GM19438 (cell line): ENCODE results near the gene MYLK3.
A peak's percentile ranks its signal among the peaks of the same experiment; 100 is the strongest.
"Not testable (repeated sequence)": the region's sequence is repeated elsewhere in the genome, so short reads cannot be mapped to it uniquely, and the experiment has no call there.

Experiments used
- ATAC-seq: cut with Tn5 transposase; IDR thresholded peaks from one replicate; pipeline ENCODE4 v1.9.1; 2021; ENCODE audit warnings: low read depth; ENCODE audit not compliant: unreplicated experiment

Gene MYLK3

GRCh38 chr16:46693598-46693997 lies 54.5 kb downstream of the MYLK3 start:
- no peak for ATAC-seq

GRCh38 chr16:46691726-46692125 lies 56.4 kb downstream of the MYLK3 start:
- ATAC-seq, result no peak

DNA sequence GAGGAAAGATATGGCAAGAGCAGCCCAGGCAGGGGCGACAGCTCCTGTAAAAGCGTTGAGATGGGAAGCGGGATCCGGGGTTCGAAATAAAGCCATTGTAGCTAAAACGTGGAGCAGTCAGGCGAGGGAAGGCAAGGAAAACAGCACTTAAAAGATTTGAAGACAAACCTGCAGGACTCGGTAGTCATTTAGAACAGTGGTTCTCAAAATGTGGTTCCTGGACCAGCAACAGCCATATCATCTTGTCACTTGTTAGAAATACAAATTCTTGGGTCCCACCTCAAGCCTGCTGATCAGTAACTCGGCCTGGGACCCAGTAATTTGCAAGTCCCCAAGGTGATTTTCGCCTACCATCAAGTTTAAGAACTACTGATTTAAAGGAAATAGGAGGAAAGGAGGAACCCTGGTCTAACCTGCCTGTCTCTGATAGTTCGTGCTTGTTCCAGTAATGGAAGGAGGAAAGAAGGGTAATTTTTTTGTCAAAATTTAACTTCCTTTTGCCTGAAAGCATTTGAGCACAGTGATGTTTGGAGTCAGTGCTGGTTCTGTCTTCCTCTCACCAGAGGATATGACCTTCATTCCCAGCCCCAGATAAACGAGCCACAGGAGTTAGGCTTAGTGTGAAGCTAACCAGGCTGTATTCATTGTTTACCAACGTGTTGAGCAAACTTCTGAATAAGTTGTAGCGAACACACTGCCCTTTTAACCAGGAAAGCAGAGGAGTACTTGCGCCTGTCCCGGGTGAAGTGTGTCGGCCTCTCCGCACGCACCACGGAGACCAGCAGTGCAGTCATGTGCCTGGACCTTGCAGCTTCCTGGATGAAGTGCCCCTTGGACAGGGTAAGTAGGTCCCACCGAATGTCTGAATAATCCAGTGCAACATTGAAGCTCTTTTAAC lies 57.6 kb downstream of the MYLK3 start:
- ATAC-seq, result no peak

GRCh38 chr16:46689365-46690280 lies 58.5 kb downstream of the MYLK3 start, which contains the start of gene ORC6:
TSS of gene ORC6 (plus strand) at chr16:46689659. CDS start at chr16:46689706, 47 bp downstream.
- ATAC-seq, result peak; percentile 70

- ATAC-seq, result peak; percentile 77
Measured at GRCh38 chr16:46688654-46689364, 59.3 kb downstream of the MYLK3 start, which contains the start of gene VPS35. TSS of gene VPS35 (minus strand) at chr16:46689178. CDS start at chr16:46689133, 45 bp downstream.

DNA sequence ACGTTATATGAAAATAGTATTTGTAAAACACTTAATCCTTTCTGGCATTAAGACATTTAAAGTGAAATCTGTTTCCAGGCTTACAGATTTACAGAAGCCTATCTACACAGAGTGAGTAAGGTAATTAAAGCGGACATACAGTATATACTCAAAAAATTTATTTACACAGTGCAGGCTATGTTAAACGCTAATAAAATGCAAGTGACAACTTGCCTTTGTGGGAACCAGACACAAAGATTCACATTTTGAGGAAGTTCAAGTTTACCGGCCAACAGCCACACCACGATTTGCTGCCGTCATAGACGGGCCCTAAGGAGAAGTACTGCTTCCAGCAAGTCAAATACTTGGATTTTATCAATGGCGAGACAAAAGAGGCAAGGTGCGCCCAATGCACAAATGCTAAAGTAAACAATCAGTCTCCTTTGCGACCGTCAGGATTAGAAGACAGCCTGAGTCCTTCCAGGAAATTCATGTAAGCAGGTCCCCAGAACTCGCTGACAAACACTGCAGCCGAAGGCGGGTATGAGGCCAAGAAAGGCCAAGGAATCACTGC lies 60.0 kb downstream of the MYLK3 start:
- no peak for ATAC-seq

GRCh38 chr16:46687486-46687885 lies 60.7 kb downstream of the MYLK3 start:
- no peak for ATAC-seq

- ATAC-seq, result no peak
Measured at GRCh38 chr16:46686815-46687473, 61.2 kb downstream of the MYLK3 start.

DNA sequence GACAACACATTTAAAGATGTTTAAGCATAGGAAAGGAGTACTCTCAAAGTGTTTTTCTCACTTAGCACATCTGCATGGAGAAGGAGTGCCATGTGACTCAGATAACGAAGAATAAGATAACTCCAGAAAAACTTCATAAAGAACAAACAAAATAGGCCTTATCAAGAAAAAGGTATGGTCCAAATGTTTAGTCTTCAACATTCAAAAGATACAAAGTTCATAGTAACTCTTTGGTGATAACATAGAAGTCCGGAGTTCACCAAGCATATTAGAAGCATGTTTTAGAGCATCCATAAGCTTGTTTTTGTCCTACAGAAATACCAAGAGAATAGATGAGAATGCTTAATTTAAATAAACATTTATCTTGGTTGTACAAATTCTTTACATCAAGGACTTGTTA lies 66.3 kb downstream of the MYLK3 start:
- ATAC-seq, result not testable (repeated sequence)

DNA sequence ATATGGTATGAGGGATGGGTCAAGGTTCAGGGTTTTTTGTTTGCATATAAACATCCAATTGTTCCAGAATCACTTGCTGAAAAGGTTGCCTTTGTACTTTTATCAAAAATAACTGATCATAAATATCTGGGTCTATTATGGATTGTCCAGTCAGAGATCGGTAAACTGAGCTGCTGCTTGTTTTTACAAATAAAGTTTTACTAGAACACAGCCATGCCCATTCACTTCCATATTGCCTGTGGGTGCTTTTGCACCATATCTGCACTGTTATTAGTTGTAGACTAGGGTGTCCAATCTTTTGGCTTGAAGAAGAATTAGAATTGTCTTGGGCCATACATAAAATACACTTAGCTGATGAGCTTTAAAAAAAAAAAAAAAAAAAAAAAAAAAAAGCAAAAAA lies 70.2 kb downstream of the MYLK3 start:
- not testable (repeated sequence) for ATAC-seq

- no peak for ATAC-seq
Measured at GRCh38 chr16:46673320-46674013, 74.7 kb downstream of the MYLK3 start.

DNA sequence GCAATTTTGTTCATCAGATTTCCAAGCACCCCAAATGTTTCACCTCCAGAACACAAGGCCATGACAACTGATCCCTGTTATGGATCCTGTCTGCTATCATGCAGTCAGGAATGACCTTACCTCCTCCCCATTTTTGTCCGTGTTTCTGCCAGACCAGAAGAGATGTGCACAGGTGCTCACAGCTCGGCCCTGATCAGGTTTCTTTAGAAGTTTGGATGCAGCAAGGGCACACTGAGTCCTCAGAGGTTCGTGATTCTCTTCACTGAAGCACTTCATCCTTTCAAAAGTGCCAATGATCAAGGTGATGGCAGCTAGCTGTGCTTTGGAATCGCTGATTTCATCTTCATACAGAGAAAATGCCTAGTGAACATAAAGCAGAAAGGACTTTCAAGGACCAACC lies 86.0 kb downstream of the MYLK3 start:
- no peak for ATAC-seq

DNA sequence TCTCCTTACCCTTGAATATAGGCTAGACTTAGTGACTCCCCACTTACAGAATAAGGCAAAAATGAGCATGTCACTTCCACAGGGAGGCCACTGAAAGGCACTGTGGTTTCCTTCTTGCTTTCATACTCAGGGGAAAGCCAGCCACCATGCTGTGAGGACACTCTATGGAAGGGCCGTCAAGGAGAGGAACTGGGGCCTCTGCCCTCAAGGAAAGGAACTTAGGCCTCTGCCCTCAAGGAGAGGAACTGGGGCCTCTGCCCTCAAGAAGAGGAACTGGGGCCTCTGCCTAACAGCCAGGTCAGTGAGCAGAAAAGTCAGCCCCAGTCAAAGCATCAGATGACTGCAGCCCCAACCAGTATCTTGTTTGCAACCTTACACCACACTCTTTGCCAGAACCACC lies 89.2 kb downstream of the MYLK3 start:
- peak; percentile 98 for ATAC-seq
